Skeletal muscle tissue (tissue), 4 donors: ENCODE data around the gene CDSN. TPM values are rescaled to one million over a fixed set of nuclear protein-coding genes. Genes with fewer than 3 reads are reported as not detected.

ENCODE experiments used
- H3K27ac ChIP-seq: one replicate; pipeline ENCODE4 v1.7.0; 2013; ENCODE audit warnings: mild to moderate bottlenecking, low read depth, low read length, inconsistent platforms
- H3K27me3 ChIP-seq, 3 donors: one replicate each; pipeline ENCODE4 v1.7.0; 2013; ENCODE audit warnings: low read length in 3 of 3; ENCODE audit not compliant: control insufficient read depth in 3 of 3, insufficient read depth in 3 of 3
- H3K36me3 ChIP-seq, 3 donors: one replicate each; pipeline ENCODE4 v1.7.0; 2013; ENCODE audit warnings: low read length in 3 of 3; ENCODE audit not compliant: control insufficient read depth in 3 of 3, insufficient read depth in 3 of 3
- H3K4me1 ChIP-seq, 3 donors: one replicate each; pipeline ENCODE4 v1.7.0; 2013; ENCODE audit warnings: low read length in 3 of 3, mild to moderate bottlenecking in 3 of 3; ENCODE audit not compliant: control insufficient read depth in 3 of 3, insufficient read depth in 3 of 3
- H3K4me3 ChIP-seq, 3 donors: one replicate each; pipeline ENCODE4 v1.7.0; 2013; ENCODE audit warnings: low read length in 3 of 3
- H3K9ac ChIP-seq, 3 donors: one replicate each; pipeline ENCODE4 v1.7.0; 2013; ENCODE audit warnings: low read length in 3 of 3, mild to moderate bottlenecking in 3 of 3, moderate library complexity in 2 of 3, low read depth in 1 of 3
- H3K9me3 ChIP-seq, 3 donors: one replicate each; pipeline ENCODE4 v1.7.0; 2013; ENCODE audit warnings: low read length in 3 of 3; ENCODE audit not compliant: control insufficient read depth in 3 of 3
- total RNA-seq: library from RNA; depleted of rRNA; stranded (reverse); fragments of >200 nt; gene quantifications from one replicate; pipeline ENCODE4 v1.2.3, GENCODE V29; 2014
- donor health status: Osteomylitis.

CDSN gene
- total RNA-seq, 1 donor from 2014 or later, result not detected

GRCh38 chr6:31131595-31131994 lies 11.3 kb upstream of the CDSN start:
- H3K36me3 ChIP-seq, result no peaks in the 10 kb centered on the region
- H3K4me3 ChIP-seq, result no peak overlapping the region
- H3K9me3 ChIP-seq, result no peaks in the 10 kb centered on the region
- peaks cover 0 to 3% (median 0%) of the 10 kb centered on the region in 3 donors for H3K27me3 ChIP-seq
- H3K27ac ChIP-seq, result no peak overlapping the region
- H3K9ac ChIP-seq, result no peak overlapping the region
- peaks cover 0 to 4% (median 0%) of the 10 kb centered on the region in 3 donors for H3K4me1 ChIP-seq

- Histone ChIP-seq H3K27ac (no peak overlapping the region), H3K27me3 (peaks cover 0 to 3% (median 0%) of the 10 kb centered on the region in 3 donors), H3K4me1 (peaks cover 0 to 7% (median 0%) of the 10 kb centered on the region in 3 donors), H3K9ac (no peak overlapping the region), H3K4me3 (no peak overlapping the region), H3K9me3 (no peaks in the 10 kb centered on the region), H3K36me3 (no peaks in the 10 kb centered on the region)
Measured at GRCh38 chr6:31130751-31131150, 10.5 kb upstream of the CDSN start.

- H3K27me3 ChIP-seq, result peaks cover 0 to 3% (median 0%) of the 10 kb centered on the region in 3 donors
- H3K9ac ChIP-seq, result no peak overlapping the region
- no peaks in the 10 kb centered on the region for H3K9me3 ChIP-seq
- no peaks in the 10 kb centered on the region for H3K36me3 ChIP-seq
- peaks cover 0 to 13% (median 3%) of the 10 kb centered on the region in 3 donors for H3K4me1 ChIP-seq
- no peak overlapping the region for H3K4me3 ChIP-seq
- H3K27ac ChIP-seq, result no peak overlapping the region
Measured at GRCh38 chr6:31129130-31129529, 8.9 kb upstream of the CDSN start.

- H3K27me3 ChIP-seq, result peaks cover 0 to 2% (median 0%) of the 10 kb centered on the region in 3 donors
- H3K27ac ChIP-seq, result no peak overlapping the region
- H3K4me1 ChIP-seq, result peaks cover 3 to 16% (median 6%) of the 10 kb centered on the region in 3 donors
- H3K36me3 ChIP-seq, result no peaks in the 10 kb centered on the region
- no peaks in the 10 kb centered on the region for H3K9me3 ChIP-seq
- H3K4me3 ChIP-seq, result no peak overlapping the region
- H3K9ac ChIP-seq, result peak overlapping the region in 1 of 3 donors; percentile 8
Measured at GRCh38 chr6:31128093-31128676, 7.9 kb upstream of the CDSN start.

- H3K4me1 ChIP-seq, result peaks cover 3 to 24% (median 17%) of the 10 kb centered on the region in 3 donors
- no peak overlapping the region for H3K9ac ChIP-seq
- no peak overlapping the region for H3K4me3 ChIP-seq
- no peaks in the 10 kb centered on the region for H3K27me3 ChIP-seq
- H3K9me3 ChIP-seq, result no peaks in the 10 kb centered on the region
- H3K27ac ChIP-seq, result no peak overlapping the region
- H3K36me3 ChIP-seq, result no peaks in the 10 kb centered on the region
Measured at GRCh38 chr6:31126396-31127175, 6.3 kb upstream of the CDSN start.

- H3K27ac ChIP-seq, result no peak overlapping the region
- H3K4me1 ChIP-seq, result peaks cover 3 to 24% (median 17%) of the 10 kb centered on the region in 3 donors
- no peaks in the 10 kb centered on the region for H3K36me3 ChIP-seq
- no peak overlapping the region for H3K9ac ChIP-seq
- no peaks in the 10 kb centered on the region for H3K9me3 ChIP-seq
- no peaks in the 10 kb centered on the region for H3K27me3 ChIP-seq
- H3K4me3 ChIP-seq, result no peak overlapping the region
Measured at GRCh38 chr6:31125586-31126363, 5.5 kb upstream of the CDSN start.

- Histone ChIP-seq H3K36me3 (no peaks in the 10 kb centered on the region), H3K4me1 (peaks cover 3 to 24% (median 17%) of the 10 kb centered on the region in 3 donors), H3K27me3 (no peaks in the 10 kb centered on the region), H3K9me3 (no peaks in the 10 kb centered on the region), H3K27ac (no peak overlapping the region), H3K4me3 (no peak overlapping the region), H3K9ac (no peak overlapping the region)
Measured at GRCh38 chr6:31125162-31125561, 4.9 kb upstream of the CDSN start.

- peak overlapping the region in 1 of 3 donors; percentile 25 for H3K9ac ChIP-seq
Measured at GRCh38 chr6:31122791-31123706, 2.8 kb upstream of the CDSN start.

GRCh38 chr6:31121131-31121790 lies 1.0 kb upstream of the CDSN start:
- peaks cover 8 to 29% (median 17%) of the 10 kb centered on the region in 3 donors for H3K4me1 ChIP-seq

More at GRCh38 chr6:31122791-31123706, 2.8 kb upstream of the CDSN start:
- H3K4me1 ChIP-seq, result peaks cover 3 to 25% (median 17%) of the 10 kb centered on the region in 3 donors
- no peak overlapping the region for H3K27ac ChIP-seq
- H3K4me3 ChIP-seq, result peak overlapping the region in 1 of 3 donors; percentile 13
- H3K9me3 ChIP-seq, result no peaks in the 10 kb centered on the region
- no peaks in the 10 kb centered on the region for H3K36me3 ChIP-seq
- no peaks in the 10 kb centered on the region for H3K27me3 ChIP-seq

More at GRCh38 chr6:31121131-31121790, 1.0 kb upstream of the CDSN start:
- Histone ChIP-seq H3K27me3 (peaks cover 0 to 2% (median 0%) of the 10 kb centered on the region in 3 donors), H3K27ac (no peak overlapping the region), H3K4me3 (no peak overlapping the region), H3K36me3 (no peaks in the 10 kb centered on the region), H3K9me3 (no peaks in the 10 kb centered on the region), H3K9ac (peak overlapping the region in 1 of 3 donors; percentile 33)
